Epithelial cell of proximal tubule (primary cell): ENCODE results near the gene SLC12A5. TPM values are rescaled to one million over a fixed set of nuclear protein-coding genes. Genes with fewer than 3 reads are reported as not detected.

Experiments
- DNase-seq: peaks from one replicate; pipeline ENCODE4 v3.0.0-alpha.2; 2011; ENCODE audit warnings: low read depth
- H3K4me3 ChIP-seq: 2 replicates; pipeline ENCODE4 v1.5.1; 2011; ENCODE audit warnings: low read depth, mild to moderate bottlenecking, low read length
- CTCF ChIP-seq: conservative IDR thresholded peaks from 2 replicates; pipeline ENCODE4 v1.5.1; 2012; ENCODE audit warnings: low read depth, mild to moderate bottlenecking, low read length
- total RNA-seq: library from RNA; depleted of rRNA; stranded (reverse); fragments of >200 nt; gene quantifications from 2 replicates; pipeline ENCODE4 v1.2.3, GENCODE V29; 2015

SLC12A5 gene
- total RNA-seq, 1 donor from 2014 or later, result not detected

- no peak overlapping the region for H3K4me3 ChIP-seq
- DNase-seq, result no peak
- TF ChIP-seq CTCF, result no peak
Measured at GRCh38 chr20:46065006-46065405, 36.0 kb downstream of the SLC12A5 start.

- TF ChIP-seq CTCF, result no peak
- DNase-seq, result no peak
Measured at GRCh38 chr20:46065691-46066090, 36.7 kb downstream of the SLC12A5 start.

GRCh38 chr20:46070215-46070900, 41.3 kb downstream of the SLC12A5 start:
- H3K4me3 ChIP-seq, result no peak overlapping the region
- DNase-seq, result peak; percentile 50
- TF ChIP-seq CTCF, result no peak

More at GRCh38 chr20:46065691-46066090, 36.7 kb downstream of the SLC12A5 start:
- no peak overlapping the region for H3K4me3 ChIP-seq

- H3K4me3 ChIP-seq, result no peak overlapping the region
- no peak for TF ChIP-seq CTCF
- DNase-seq, result no peak
Measured at GRCh38 chr20:46071573-46071972, 42.6 kb downstream of the SLC12A5 start.

- H3K4me3 ChIP-seq, result no peak overlapping the region
- DNase-seq, result no peak
- TF ChIP-seq CTCF, result no peak
Measured at GRCh38 chr20:46073024-46073423, 44.0 kb downstream of the SLC12A5 start.

- no peak for DNase-seq
- TF ChIP-seq CTCF, result no peak
- H3K4me3 ChIP-seq, result no peak overlapping the region
Measured at GRCh38 chr20:46073443-46073842, 44.4 kb downstream of the SLC12A5 start.

GRCh38 chr20:46074006-46074405, 45.0 kb downstream of the SLC12A5 start:
- no peak for TF ChIP-seq CTCF
- DNase-seq, result no peak
- no peak overlapping the region for H3K4me3 ChIP-seq
